HEK293 (cell line): ENCODE results near the gene RPS18.

Experiments used
- CTCF ChIA-PET: fragments of 350-600 bp; formaldehyde crosslinking; extraction: SDS; loops from one replicate; lab custom pipeline; 2021; ENCODE audit warnings: antibody characterized with exemption; lab: Yijun Ruan, JAX
- POLR2A ChIA-PET: fragments of 300-600 bp; formaldehyde crosslinking; extraction: SDS; loops from one replicate; lab custom pipeline; 2020; ENCODE audit warnings: antibody characterized with exemption, inconsistent platforms; lab: Yijun Ruan, JAX
- H3K27ac ChIP-seq: fragments of 200-500 bp; sonication (Bioruptor generic); 2 replicates; pipeline ENCODE4 v1.5.1; 2014; ENCODE audit warnings: low read depth, low read length, control low read depth, inconsistent platforms; ENCODE audit errors: extremely low read depth
- H3K36me3 ChIP-seq, 2 experiments: fragments of 200-500 bp in 1 of 2; sonication (Bioruptor generic) in 1 of 2; 1 replicate in 1 of 2; 2 replicates in 1 of 2; pipeline ENCODE4 v1.5.1; 2014 to 2017; ENCODE audit warnings: inconsistent platforms in 2 of 2, low read length in 2 of 2; ENCODE audit not compliant: control insufficient read depth in 2 of 2, insufficient read depth in 1 of 2
- H3K4me1 ChIP-seq: fragments of 200-500 bp; sonication (Bioruptor generic); 2 replicates; pipeline ENCODE4 v1.5.1; 2014; ENCODE audit warnings: mild to moderate bottlenecking, low read length, inconsistent platforms; ENCODE audit not compliant: control insufficient read depth, insufficient read depth
- H3K4me3 ChIP-seq: 2 replicates; pipeline ENCODE4 v1.5.1; 2011; ENCODE audit warnings: low read depth, mild to moderate bottlenecking, control low read depth, low read length, moderate library complexity
- H3K9me3 ChIP-seq: fragments of 200-500 bp; sonication (Bioruptor generic); 2 replicates; pipeline ENCODE4 v1.5.1; 2014; ENCODE audit warnings: low read depth, low read length, inconsistent platforms; ENCODE audit not compliant: control insufficient read depth, insufficient read depth
- GLIS1 ChIP-seq: fragments of 450-650 bp; formaldehyde crosslinking; IDR thresholded peaks from 2 replicates; pipeline ENCODE4 v1.5.1; 2016; ENCODE audit warnings: missing biosample characterization, missing genetic modification characterization
- MYNN ChIP-seq: fragments of 450-650 bp; formaldehyde crosslinking; IDR thresholded peaks from 2 replicates; pipeline ENCODE4 v1.5.1; 2016; ENCODE audit warnings: missing biosample characterization, missing genetic modification characterization, borderline replicate concordance
- SCRT2 ChIP-seq: fragments of 450-650 bp; formaldehyde crosslinking; IDR thresholded peaks from 2 replicates; pipeline ENCODE4 v1.5.1; 2016; ENCODE audit warnings: missing biosample characterization, missing genetic modification characterization
- SP3 ChIP-seq: fragments of 450-650 bp; formaldehyde crosslinking; IDR thresholded peaks from 2 replicates; pipeline ENCODE4 v1.5.1; 2016; ENCODE audit warnings: missing biosample characterization, missing genetic modification characterization
- ZFP69B ChIP-seq: fragments of 450-650 bp; formaldehyde crosslinking; IDR thresholded peaks from 2 replicates; pipeline ENCODE4 v1.5.1; 2016; ENCODE audit warnings: missing biosample characterization, missing genetic modification characterization
- ZNF112 ChIP-seq: fragments of 450-650 bp; formaldehyde crosslinking; IDR thresholded peaks from 2 replicates; pipeline ENCODE4 v1.5.0; 2017; ENCODE audit warnings: missing biosample characterization, missing genetic modification characterization
- ZNF140 ChIP-seq: fragments of 450-650 bp; formaldehyde crosslinking; IDR thresholded peaks from 2 replicates; pipeline ENCODE4 v1.5.1; 2016; ENCODE audit warnings: missing biosample characterization, missing genetic modification characterization
- ZNF157 ChIP-seq: fragments of 450-650 bp; formaldehyde crosslinking; IDR thresholded peaks from 2 replicates; pipeline ENCODE4 v1.5.1; 2016; ENCODE audit warnings: missing biosample characterization, missing genetic modification characterization
- ZNF16 ChIP-seq: fragments of 450-650 bp; formaldehyde crosslinking; IDR thresholded peaks from 2 replicates; pipeline ENCODE4 v1.5.1; 2016; ENCODE audit warnings: low read depth, missing biosample characterization, missing genetic modification characterization
- ZNF184 ChIP-seq: fragments of 450-650 bp; IDR thresholded peaks from 2 replicates; pipeline ENCODE4 v1.5.1; 2018; ENCODE audit warnings: missing biosample characterization, mild to moderate bottlenecking, missing genetic modification characterization
- ZNF248 ChIP-seq: fragments of 450-650 bp; formaldehyde crosslinking; IDR thresholded peaks from 2 replicates; pipeline ENCODE4 v1.5.1; 2017; ENCODE audit warnings: missing biosample characterization, missing genetic modification characterization
- ZNF266 ChIP-seq: fragments of 450-650 bp; formaldehyde crosslinking; IDR thresholded peaks from 2 replicates; pipeline ENCODE4 v1.5.1; 2016; ENCODE audit warnings: missing biosample characterization, missing genetic modification characterization, low read depth
- ZNF433 ChIP-seq: fragments of 450-650 bp; formaldehyde crosslinking; IDR thresholded peaks from 2 replicates; pipeline ENCODE4 v1.5.1; 2016; ENCODE audit warnings: missing biosample characterization, missing genetic modification characterization, low read depth
- ZNF48 ChIP-seq: fragments of 450-650 bp; formaldehyde crosslinking; IDR thresholded peaks from 2 replicates; pipeline ENCODE4 v1.5.1; 2016; ENCODE audit warnings: missing biosample characterization, missing genetic modification characterization
- ZNF571 ChIP-seq: fragments of 450-650 bp; formaldehyde crosslinking; IDR thresholded peaks from 2 replicates; pipeline ENCODE4 v1.5.0; 2017; ENCODE audit warnings: missing biosample characterization, missing genetic modification characterization
- ZNF610 ChIP-seq: fragments of 450-650 bp; formaldehyde crosslinking; IDR thresholded peaks from 2 replicates; pipeline ENCODE4 v1.5.1; 2016; ENCODE audit warnings: missing biosample characterization, missing genetic modification characterization, borderline replicate concordance
- ZNF623 ChIP-seq: fragments of 450-650 bp; formaldehyde crosslinking; IDR thresholded peaks from 2 replicates; pipeline ENCODE4 v1.5.1; 2016; ENCODE audit warnings: missing biosample characterization, missing genetic modification characterization
- ZNF660 ChIP-seq: fragments of 450-650 bp; IDR thresholded peaks from 2 replicates; pipeline ENCODE4 v1.5.1; 2018; ENCODE audit warnings: missing biosample characterization, mild to moderate bottlenecking, missing genetic modification characterization
- ZXDB ChIP-seq: fragments of 450-650 bp; formaldehyde crosslinking; IDR thresholded peaks from 2 replicates; pipeline ENCODE4 v1.5.1; 2016; ENCODE audit warnings: missing biosample characterization, missing genetic modification characterization
- TF ChIP-seq, protein P1 (sequence below): fragments of 450-650 bp; formaldehyde crosslinking; IDR thresholded peaks from 2 replicates; pipeline ENCODE4 v1.5.1; 2016; ENCODE audit warnings: missing biosample characterization, missing genetic modification characterization
- TF ChIP-seq, protein P2 (sequence below): IDR thresholded peaks from 2 replicates; pipeline ENCODE4 v1.6.1; 2011; ENCODE audit warnings: mild to moderate bottlenecking, low read depth, low read length, borderline replicate concordance
- TF ChIP-seq, protein P3 (sequence below): fragments of 450-650 bp; formaldehyde crosslinking; IDR thresholded peaks from 2 replicates; pipeline ENCODE4 v1.5.1; 2016; ENCODE audit warnings: missing biosample characterization, missing genetic modification characterization
- TF ChIP-seq, protein P4 (sequence below): fragments of 450-650 bp; formaldehyde crosslinking; IDR thresholded peaks from 2 replicates; pipeline ENCODE4 v1.5.1; 2016; ENCODE audit warnings: missing biosample characterization, missing genetic modification characterization
- TF ChIP-seq, protein P5 (sequence below): fragments of 450-650 bp; formaldehyde crosslinking; IDR thresholded peaks from 2 replicates; pipeline ENCODE4 v1.5.1; 2016; ENCODE audit warnings: missing biosample characterization, missing genetic modification characterization
- TF ChIP-seq, protein P6 (sequence below): fragments of 450-650 bp; formaldehyde crosslinking; IDR thresholded peaks from 2 replicates; pipeline ENCODE4 v1.5.1; 2016; ENCODE audit warnings: missing biosample characterization, missing genetic modification characterization
- TF ChIP-seq, protein P7 (sequence below): fragments of 450-650 bp; IDR thresholded peaks from 2 replicates; pipeline ENCODE4 v1.5.1; 2018; ENCODE audit warnings: missing biosample characterization, mild to moderate bottlenecking, missing genetic modification characterization

The RPS18 gene

DNA sequence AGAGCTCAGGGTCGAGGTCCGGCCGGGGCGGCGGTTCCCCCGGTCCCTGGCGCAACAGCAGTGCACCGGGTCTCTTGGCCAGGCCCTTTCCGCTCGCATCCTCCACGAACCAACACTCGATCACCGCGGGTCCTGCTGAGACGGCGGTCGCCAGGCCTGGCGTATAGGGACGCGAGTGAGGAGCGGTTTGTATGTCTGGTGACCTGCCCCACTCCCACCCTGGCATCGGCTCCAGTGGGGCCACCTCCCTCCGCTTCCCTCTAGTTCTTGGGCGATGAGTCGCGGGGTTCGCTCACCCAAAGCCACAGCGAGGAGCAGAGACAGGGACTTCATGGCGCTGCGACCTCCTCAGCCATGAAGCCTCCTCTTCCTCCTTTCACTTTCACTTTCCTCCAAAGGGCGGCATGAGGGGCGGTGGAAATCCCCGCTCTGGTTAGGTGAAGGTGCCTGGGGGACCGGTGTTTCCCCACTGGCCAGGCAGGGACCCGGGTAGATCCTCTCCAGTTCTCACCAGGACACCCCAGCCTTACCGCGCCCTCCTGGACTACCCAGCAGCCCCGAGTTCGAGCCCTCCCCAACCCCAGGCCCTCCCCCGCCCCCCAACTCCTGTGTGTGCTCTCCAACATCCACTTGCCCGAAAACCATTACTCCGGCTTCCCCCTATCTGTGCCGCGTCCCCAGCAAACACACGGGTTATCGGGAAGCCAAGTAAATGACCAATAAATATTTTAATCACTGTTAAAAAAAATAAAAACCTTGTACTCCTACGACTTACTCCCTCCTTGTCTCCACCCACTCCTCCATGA lies 42.0 kb downstream of the RPS18 start, which contains the start of gene TAPBP:
TAPBP (minus strand) TSS at position 370 of the 806 bp plus-strand sequence; CDS start at position 333, 37 bp downstream.
- Histone ChIP-seq H3K36me3 (peaks cover 3 to 15% of the 10 kb centered on the region in 2 experiments; a peak in 2 of 3 replicates), H3K4me1 (peaks cover 8% of the 10 kb centered on the region), H3K27ac (peak within 1 kb of the TSS; percentile 79), H3K4me3 (peak within 1 kb of the TSS; percentile 61), H3K9me3 (no peaks in the 10 kb centered on the region)
- CTCF ChIA-PET = interaction anchor here (0.6 to 7.0 kb wide), 6 partner anchors 15 to 77 kb away, joined by 3 to 53 read pairs (median 11); partner anchors contain the start of genes B3GALT4 and RGL2
- POLR2A ChIA-PET = interaction anchor here (0.9 to 5.0 kb wide), 12 partner anchors 10 to 342 kb away, joined by 3 to 50 read pairs (median 8); partner anchors contain the start of genes B3GALT4, RGL2, RPS18 and VPS52
- peak; percentile 24; the same call in 1 of the 2 replicates for TF ChIP-seq ZFP69B (tag by site-specific recombination)
- TF ChIP-seq ZNF660 (tag by site-specific recombination) = no peak
- TF ChIP-seq ZNF610 (tag by site-specific recombination) = peak; percentile 14; the same call in 1 of the 2 replicates
- TF ChIP-seq, protein P1, sequence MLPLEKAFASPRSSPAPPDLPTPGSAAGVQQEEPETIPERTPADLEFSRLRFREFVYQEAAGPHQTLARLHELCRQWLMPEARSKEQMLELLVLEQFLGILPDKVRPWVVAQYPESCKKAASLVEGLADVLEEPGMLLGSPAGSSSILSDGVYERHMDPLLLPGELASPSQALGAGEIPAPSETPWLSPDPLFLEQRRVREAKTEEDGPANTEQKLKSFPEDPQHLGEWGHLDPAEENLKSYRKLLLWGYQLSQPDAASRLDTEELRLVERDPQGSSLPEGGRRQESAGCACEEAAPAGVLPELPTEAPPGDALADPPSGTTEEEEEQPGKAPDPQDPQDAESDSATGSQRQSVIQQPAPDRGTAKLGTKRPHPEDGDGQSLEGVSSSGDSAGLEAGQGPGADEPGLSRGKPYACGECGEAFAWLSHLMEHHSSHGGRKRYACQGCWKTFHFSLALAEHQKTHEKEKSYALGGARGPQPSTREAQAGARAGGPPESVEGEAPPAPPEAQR = no peak
- no peak for TF ChIP-seq ZNF266 (tag by site-specific recombination)
- TF ChIP-seq SCRT2 (tag by site-specific recombination) = no peak
- TF ChIP-seq, protein P2, sequence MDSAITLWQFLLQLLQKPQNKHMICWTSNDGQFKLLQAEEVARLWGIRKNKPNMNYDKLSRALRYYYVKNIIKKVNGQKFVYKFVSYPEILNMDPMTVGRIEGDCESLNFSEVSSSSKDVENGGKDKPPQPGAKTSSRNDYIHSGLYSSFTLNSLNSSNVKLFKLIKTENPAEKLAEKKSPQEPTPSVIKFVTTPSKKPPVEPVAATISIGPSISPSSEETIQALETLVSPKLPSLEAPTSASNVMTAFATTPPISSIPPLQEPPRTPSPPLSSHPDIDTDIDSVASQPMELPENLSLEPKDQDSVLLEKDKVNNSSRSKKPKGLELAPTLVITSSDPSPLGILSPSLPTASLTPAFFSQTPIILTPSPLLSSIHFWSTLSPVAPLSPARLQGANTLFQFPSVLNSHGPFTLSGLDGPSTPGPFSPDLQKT = no peak
- TF ChIP-seq SP3 (tag by site-specific recombination) = no peak
- no peak for TF ChIP-seq ZNF157 (tag by site-specific recombination)
- TF ChIP-seq ZNF571 (tag by site-specific recombination) = no peak
- TF ChIP-seq, protein P3, sequence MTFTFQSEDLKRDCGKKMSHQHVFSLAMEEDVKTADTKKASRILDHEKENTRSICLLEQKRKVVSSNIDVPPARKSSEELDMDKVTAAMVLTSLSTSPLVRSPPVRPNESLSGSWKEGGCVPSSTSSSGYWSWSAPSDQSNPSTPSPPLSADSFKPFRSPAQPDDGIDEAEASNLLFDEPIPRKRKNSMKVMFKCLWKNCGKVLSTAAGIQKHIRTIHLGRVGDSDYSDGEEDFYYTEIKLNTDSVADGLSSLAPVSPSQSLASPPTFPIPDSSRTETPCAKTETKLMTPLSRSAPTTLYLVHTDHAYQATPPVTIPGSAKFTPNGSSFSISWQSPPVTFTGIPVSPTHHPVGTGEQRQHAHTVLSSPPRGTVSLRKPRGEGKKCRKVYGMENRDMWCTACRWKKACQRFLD = no peak
- TF ChIP-seq, protein P4, sequence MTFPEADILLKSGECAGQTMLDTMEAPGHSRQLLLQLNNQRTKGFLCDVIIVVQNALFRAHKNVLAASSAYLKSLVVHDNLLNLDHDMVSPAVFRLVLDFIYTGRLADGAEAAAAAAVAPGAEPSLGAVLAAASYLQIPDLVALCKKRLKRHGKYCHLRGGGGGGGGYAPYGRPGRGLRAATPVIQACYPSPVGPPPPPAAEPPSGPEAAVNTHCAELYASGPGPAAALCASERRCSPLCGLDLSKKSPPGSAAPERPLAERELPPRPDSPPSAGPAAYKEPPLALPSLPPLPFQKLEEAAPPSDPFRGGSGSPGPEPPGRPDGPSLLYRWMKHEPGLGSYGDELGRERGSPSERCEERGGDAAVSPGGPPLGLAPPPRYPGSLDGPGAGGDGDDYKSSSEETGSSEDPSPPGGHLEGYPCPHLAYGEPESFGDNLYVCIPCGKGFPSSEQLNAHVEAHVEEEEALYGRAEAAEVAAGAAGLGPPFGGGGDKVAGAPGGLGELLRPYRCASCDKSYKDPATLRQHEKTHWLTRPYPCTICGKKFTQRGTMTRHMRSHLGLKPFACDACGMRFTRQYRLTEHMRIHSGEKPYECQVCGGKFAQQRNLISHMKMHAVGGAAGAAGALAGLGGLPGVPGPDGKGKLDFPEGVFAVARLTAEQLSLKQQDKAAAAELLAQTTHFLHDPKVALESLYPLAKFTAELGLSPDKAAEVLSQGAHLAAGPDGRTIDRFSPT (tag by site-specific recombination) = peak; percentile 66; the same call in 1 of the 2 replicates
- TF ChIP-seq, protein P5, sequence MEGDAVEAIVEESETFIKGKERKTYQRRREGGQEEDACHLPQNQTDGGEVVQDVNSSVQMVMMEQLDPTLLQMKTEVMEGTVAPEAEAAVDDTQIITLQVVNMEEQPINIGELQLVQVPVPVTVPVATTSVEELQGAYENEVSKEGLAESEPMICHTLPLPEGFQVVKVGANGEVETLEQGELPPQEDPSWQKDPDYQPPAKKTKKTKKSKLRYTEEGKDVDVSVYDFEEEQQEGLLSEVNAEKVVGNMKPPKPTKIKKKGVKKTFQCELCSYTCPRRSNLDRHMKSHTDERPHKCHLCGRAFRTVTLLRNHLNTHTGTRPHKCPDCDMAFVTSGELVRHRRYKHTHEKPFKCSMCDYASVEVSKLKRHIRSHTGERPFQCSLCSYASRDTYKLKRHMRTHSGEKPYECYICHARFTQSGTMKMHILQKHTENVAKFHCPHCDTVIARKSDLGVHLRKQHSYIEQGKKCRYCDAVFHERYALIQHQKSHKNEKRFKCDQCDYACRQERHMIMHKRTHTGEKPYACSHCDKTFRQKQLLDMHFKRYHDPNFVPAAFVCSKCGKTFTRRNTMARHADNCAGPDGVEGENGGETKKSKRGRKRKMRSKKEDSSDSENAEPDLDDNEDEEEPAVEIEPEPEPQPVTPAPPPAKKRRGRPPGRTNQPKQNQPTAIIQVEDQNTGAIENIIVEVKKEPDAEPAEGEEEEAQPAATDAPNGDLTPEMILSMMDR = no peak
- TF ChIP-seq ZXDB (tag by site-specific recombination) = 0 out of 2 replicates have a peak, but pooled peaks have one; percentile 35
- no peak for TF ChIP-seq ZNF48
- no peak for TF ChIP-seq ZNF140 (tag by site-specific recombination)
- no peak for TF ChIP-seq ZNF623 (tag by site-specific recombination)
- TF ChIP-seq, protein P6, sequence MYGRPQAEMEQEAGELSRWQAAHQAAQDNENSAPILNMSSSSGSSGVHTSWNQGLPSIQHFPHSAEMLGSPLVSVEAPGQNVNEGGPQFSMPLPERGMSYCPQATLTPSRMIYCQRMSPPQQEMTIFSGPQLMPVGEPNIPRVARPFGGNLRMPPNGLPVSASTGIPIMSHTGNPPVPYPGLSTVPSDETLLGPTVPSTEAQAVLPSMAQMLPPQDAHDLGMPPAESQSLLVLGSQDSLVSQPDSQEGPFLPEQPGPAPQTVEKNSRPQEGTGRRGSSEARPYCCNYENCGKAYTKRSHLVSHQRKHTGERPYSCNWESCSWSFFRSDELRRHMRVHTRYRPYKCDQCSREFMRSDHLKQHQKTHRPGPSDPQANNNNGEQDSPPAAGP (tag by site-specific recombination) = 0 out of 2 replicates have a peak, but pooled peaks have one; percentile 9
- no peak for TF ChIP-seq ZNF184
- no peak for TF ChIP-seq ZNF248 (tag by site-specific recombination)
- TF ChIP-seq, protein P7, sequence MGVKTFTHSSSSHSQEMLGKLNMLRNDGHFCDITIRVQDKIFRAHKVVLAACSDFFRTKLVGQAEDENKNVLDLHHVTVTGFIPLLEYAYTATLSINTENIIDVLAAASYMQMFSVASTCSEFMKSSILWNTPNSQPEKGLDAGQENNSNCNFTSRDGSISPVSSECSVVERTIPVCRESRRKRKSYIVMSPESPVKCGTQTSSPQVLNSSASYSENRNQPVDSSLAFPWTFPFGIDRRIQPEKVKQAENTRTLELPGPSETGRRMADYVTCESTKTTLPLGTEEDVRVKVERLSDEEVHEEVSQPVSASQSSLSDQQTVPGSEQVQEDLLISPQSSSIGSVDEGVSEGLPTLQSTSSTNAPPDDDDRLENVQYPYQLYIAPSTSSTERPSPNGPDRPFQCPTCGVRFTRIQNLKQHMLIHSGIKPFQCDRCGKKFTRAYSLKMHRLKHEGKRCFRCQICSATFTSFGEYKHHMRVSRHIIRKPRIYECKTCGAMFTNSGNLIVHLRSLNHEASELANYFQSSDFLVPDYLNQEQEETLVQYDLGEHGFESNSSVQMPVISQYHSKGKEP (tag by site-specific recombination) = no peak
- TF ChIP-seq ZNF112 = no peak
- TF ChIP-seq ZNF16 (tag by site-specific recombination) = no peak
- TF ChIP-seq ZNF433 (tag by site-specific recombination) = no peak
- TF ChIP-seq MYNN = no peak
- TF ChIP-seq GLIS1 (tag by site-specific recombination) = peak; percentile 8; the same call in 1 of the 2 replicates
